Esophagus muscularis mucosa (tissue), 4 donors: ENCODE results near the gene SCIMP. TPM values are rescaled to one million over a fixed set of nuclear protein-coding genes. Genes with fewer than 3 reads are reported as not detected.
"Not testable (repeated sequence)": the region's sequence is repeated elsewhere in the genome, so short reads cannot be mapped to it uniquely, and the experiment has no call there.

Experiments used
- DNase-seq: peaks from one replicate; pipeline ENCODE4 v3.0.0-alpha.2; 2017; ENCODE audit errors: extremely low spot score
- H3K27ac ChIP-seq, 4 donors: fragments of 200-600 bp; sonication (generic); replicated peaks in 1 of 4; 1 replicate in 3 of 4; 2 replicates in 1 of 4; pipeline ENCODE4 v1.5.1; 2016 to 2019; ENCODE audit warnings: mild to moderate bottlenecking in 1 of 4
- H3K27me3 ChIP-seq, 4 donors: fragments of 200-600 bp; sonication (generic); one replicate each; pipeline versions ENCODE4 v1.5.1 to v1.6.0; 2016 to 2019
- H3K36me3 ChIP-seq, 4 donors: fragments of 200-600 bp; sonication (generic); one replicate each; pipeline ENCODE4 v1.5.1; 2016 to 2019
- H3K4me1 ChIP-seq, 4 donors: fragments of 200-600 bp; sonication (generic); one replicate each; pipeline ENCODE4 v1.5.1; 2016 to 2019
- H3K4me3 ChIP-seq, 4 donors: fragments of 200-600 bp; sonication (generic); 1 replicate in 2 of 4; 2 replicates in 2 of 4; pipeline ENCODE4 v1.5.1; 2016 to 2019; ENCODE audit warnings: mild to moderate bottlenecking in 4 of 4, moderate library complexity in 1 of 4
- H3K9me3 ChIP-seq, 4 donors: fragments of 200-600 bp; sonication (generic); 1 replicate in 3 of 4; 2 replicates in 1 of 4; pipeline ENCODE4 v1.5.1; 2016 to 2019
- CTCF ChIP-seq, 3 experiments: fragments of 200-600 bp in 2 of 3; fragments of 450-650 bp in 1 of 3; sonication (generic) in 2 of 3; IDR thresholded peaks; one replicate each; pipeline ENCODE4 v1.5.1; 2017 to 2019; ENCODE audit warnings: antibody characterized with exemption in 3 of 3, mild to moderate bottlenecking in 2 of 3, moderate library complexity in 1 of 3
- EP300 ChIP-seq: sonication (generic); formaldehyde crosslinking; IDR thresholded peaks from one replicate; pipeline ENCODE4 v1.6.1; 2017; ENCODE audit warnings: antibody characterized with exemption
- POLR2A ChIP-seq: fragments of 450-650 bp; IDR thresholded peaks from one replicate; pipeline ENCODE4 v1.6.1; 2017; ENCODE audit warnings: antibody characterized with exemption, moderate library complexity, mild to moderate bottlenecking, low read depth
- POLR2AphosphoS5 ChIP-seq, 2 donors: sonication (generic); formaldehyde crosslinking; IDR thresholded peaks; one replicate each; pipeline ENCODE4 v1.6.1; 2017; ENCODE audit warnings: antibody characterized with exemption in 2 of 2
- WGBS: methylation state at CpG from one replicate; pipeline ENCODE4 v1.1.5; 2018; 5-methylcytosine and 5-hydroxymethylcytosine counted together
- intact Hi-C: fragments of 100-400 bp; cut with DNase I; formaldehyde crosslinking; loops from one replicate; pipeline ENCODE4 v1.15.1; 2023
- total RNA-seq, 4 donors: library from RNA; depleted of rRNA; stranded (reverse); fragments of >200 nt; gene quantifications; one replicate each; pipeline versions ENCODE4 v1.1.0 to v1.2.1, GENCODE V29; 2016

Gene SCIMP
- total RNA-seq, 4 donors from 2014 or later = 0.42 to 4.0 (median 1.3) TPM

GRCh38 chr17:5183410-5183793 is 51.3 kb downstream of the SCIMP start:
- intact Hi-C loops = no loop called here
- H3K27ac ChIP-seq = no peak overlapping the region
- peaks cover 39 to 99% (median 95%) of the 10 kb centered on the region in 4 donors for H3K9me3 ChIP-seq
- no peak for TF ChIP-seq POLR2A
- TF ChIP-seq POLR2AphosphoS5 (IDR thresholded peaks at IDR 0.05) = no peak
- no peak for TF ChIP-seq EP300
- TF ChIP-seq CTCF (IDR thresholded peaks at IDR 0.05) = no peak
- H3K4me3 ChIP-seq = no peak overlapping the region
- no peaks in the 10 kb centered on the region for H3K4me1 ChIP-seq
- H3K27me3 ChIP-seq = no peaks in the 10 kb centered on the region
- DNase-seq = no peak
- peaks cover 4 to 41% (median 18%) of the 10 kb centered on the region in 4 donors for H3K36me3 ChIP-seq

- DNase-seq = no peak
- Histone ChIP-seq H3K4me1 (no peaks in the 10 kb centered on the region), H3K27me3 (no peaks in the 10 kb centered on the region), H3K27ac (no peak overlapping the region), H3K36me3 (peaks cover 4 to 38% (median 18%) of the 10 kb centered on the region in 4 donors), H3K4me3 (no peak overlapping the region), H3K9me3 (peaks cover 42 to 100% (median 95%) of the 10 kb centered on the region in 4 donors)
- intact Hi-C loops = no loop called here
- TF ChIP-seq EP300 = no peak
- TF ChIP-seq POLR2AphosphoS5 (IDR thresholded peaks at IDR 0.05) = no peak
- TF ChIP-seq CTCF (IDR thresholded peaks at IDR 0.05) = no peak
- no peak for TF ChIP-seq POLR2A
- 99% methylated on average over 6 of the region's 6 CpGs for WGBS
Observed at GRCh38 chr17:5182597-5183409, 51.9 kb downstream of the SCIMP start.

- TF ChIP-seq EP300 (no peak), POLR2A (no peak), CTCF (IDR thresholded peaks at IDR 0.05) (no peak), POLR2AphosphoS5 (IDR thresholded peaks at IDR 0.05) (no peak)
- Histone ChIP-seq H3K27me3 (no peaks in the 10 kb centered on the region), H3K4me1 (no peaks in the 10 kb centered on the region), H3K27ac (no peak overlapping the region), H3K4me3 (no peak overlapping the region), H3K36me3 (peaks cover 0 to 35% (median 8%) of the 10 kb centered on the region in 4 donors), H3K9me3 (peaks cover 42 to 100% (median 98%) of the 10 kb centered on the region in 4 donors)
- intact Hi-C loops = no loop called here
- WGBS = 96% methylated on average over 10 of the region's 10 CpGs
- DNase-seq = no peak
Observed at GRCh38 chr17:5181509-5182305, 53.0 kb downstream of the SCIMP start.

- Histone ChIP-seq H3K9me3 (peaks cover 41 to 95% (median 91%) of the 10 kb centered on the region in 4 donors), H3K27ac (no peak overlapping the region), H3K36me3 (peaks cover 11 to 36% (median 19%) of the 10 kb centered on the region in 4 donors), H3K27me3 (no peaks in the 10 kb centered on the region), H3K4me1 (no peaks in the 10 kb centered on the region), H3K4me3 (no peak overlapping the region)
- intact Hi-C loops = no loop called here
- over 99% methylated on average over 10 of the region's 12 CpGs for WGBS
- DNase-seq = no peak
- TF ChIP-seq EP300 (no peak), CTCF (IDR thresholded peaks at IDR 0.05) (no peak), POLR2A (no peak), POLR2AphosphoS5 (IDR thresholded peaks at IDR 0.05) (no peak)
Observed at GRCh38 chr17:5179003-5179402, 55.7 kb downstream of the SCIMP start.

GRCh38 chr17:5175027-5175426 is 59.6 kb downstream of the SCIMP start:
- WGBS = 93% methylated on average over 7 of the region's 7 CpGs
- H3K27me3 ChIP-seq, H3K4me3 ChIP-seq, H3K27ac ChIP-seq, H3K4me1 ChIP-seq, DNase-seq, intact Hi-C loops: not testable (repeated sequence)
- Histone ChIP-seq H3K36me3 (peaks cover 11 to 26% (median 14%) of the 10 kb centered on the region in 4 donors), H3K9me3 (peaks cover 10 to 68% (median 58%) of the 10 kb centered on the region in 4 donors)

GRCh38 chr17:5165791-5166564 is 68.7 kb downstream of the SCIMP start:
- H3K27ac ChIP-seq, H3K36me3 ChIP-seq, intact Hi-C loops, H3K9me3 ChIP-seq, H3K4me3 ChIP-seq, DNase-seq, H3K27me3 ChIP-seq, H3K4me1 ChIP-seq: not testable (repeated sequence)
- WGBS = 79% methylated on average over 6 of the region's 7 CpGs
